Natural killer cell treated with Interleukin-12 subunit alpha and Interleukin-12 subunit beta and Interleukin-15 and Interleukin-18, amount 100 ng/mL, for 72 hours (primary cell): ENCODE data around the gene ELMOD1. TPM values are rescaled to one million over a fixed set of nuclear protein-coding genes. Genes with fewer than 3 reads are reported as not detected.
"Not testable (repeated sequence)": the region's sequence is repeated elsewhere in the genome, so short reads cannot be mapped to it uniquely, and the experiment has no call there.

Source experiments
- ATAC-seq, 2 donors: fragments of 150-1000 bp; cut with Tn5 transposase in 1 of 2; sonication (Bioruptor Pico), chemical (Tn5 transposase) in 1 of 2; 2 replicates each; pipeline ENCODE4 v1.10.0; 2021
- DNase-seq: peaks from one replicate; pipeline ENCODE4 v3.0.0; 2022; ENCODE audit warnings: low spot score
- H3K27ac Mint-ChIP-seq, 2 donors: 1 replicate in 1 of 2; 2 replicates in 1 of 2; pipeline ENCODE4 v1.8.0; 2022; ENCODE audit warnings: mixed read lengths in 2 of 2, mild to moderate bottlenecking in 1 of 2, moderate library complexity in 1 of 2
- H3K27me3 Mint-ChIP-seq, 2 donors: 1 replicate in 1 of 2; 2 replicates in 1 of 2; pipeline ENCODE4 v1.8.0; 2022; ENCODE audit warnings: mixed read lengths in 2 of 2
- H3K36me3 Mint-ChIP-seq: one replicate; pipeline ENCODE4 v1.8.0; 2022; ENCODE audit warnings: mixed read lengths
- H3K4me1 Mint-ChIP-seq, 2 donors: 1 replicate in 1 of 2; 2 replicates in 1 of 2; pipeline ENCODE4 v1.8.0; 2022; ENCODE audit warnings: low read depth in 2 of 2, mixed read lengths in 2 of 2, mild to moderate bottlenecking in 1 of 2
- H3K4me3 Mint-ChIP-seq: one replicate; pipeline ENCODE4 v1.8.0; 2022; ENCODE audit warnings: mixed read lengths
- H3K9me3 Mint-ChIP-seq: 2 replicates; pipeline ENCODE4 v1.8.0; 2022; ENCODE audit warnings: mixed read lengths
- total RNA-seq, 2 donors: library from RNA; stranded (reverse); gene quantifications; one replicate each; pipeline ENCODE4 v1.2.3, GENCODE V29; 2022

Gene ELMOD1
- total RNA-seq, 2 donors from 2014 or later = not detected

DNA sequence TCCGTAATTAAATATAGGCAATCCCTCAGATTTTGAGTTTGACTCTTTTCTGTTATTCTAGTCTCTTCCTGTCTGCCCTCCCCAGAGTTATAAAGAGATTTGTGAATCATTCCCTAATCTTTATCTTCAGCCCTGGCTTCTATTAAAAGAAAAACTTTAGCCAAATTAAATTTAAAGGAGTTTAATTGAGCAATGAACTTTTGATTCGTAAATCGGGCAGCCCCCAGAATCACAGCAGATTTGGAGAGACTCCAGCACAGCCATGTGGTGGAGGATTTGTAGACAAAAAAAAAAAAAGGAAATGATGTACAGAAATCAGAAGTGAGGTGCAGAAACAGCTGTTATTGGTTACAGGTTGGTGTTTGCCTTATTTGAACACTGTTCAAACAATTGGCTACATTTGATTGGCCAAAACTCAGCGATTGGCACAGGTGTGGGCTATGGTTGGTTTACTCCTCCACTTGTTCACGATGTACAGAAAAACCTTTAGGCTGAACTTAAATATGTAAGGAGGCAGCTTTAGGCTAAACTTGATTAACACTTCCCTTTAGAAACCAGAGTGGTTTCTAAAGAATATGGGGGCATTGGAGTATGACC is 23.1 kb upstream of the ELMOD1 start:
- H3K4me3 Mint-ChIP-seq = peak overlapping the region; percentile 21
- H3K27me3 Mint-ChIP-seq = peaks cover 9 to 24% of the 10 kb centered on the region in 2 donors
- DNase-seq (no peak), ATAC-seq (no peak)
- H3K36me3 Mint-ChIP-seq = no peaks in the 10 kb centered on the region
- no peak overlapping the region for H3K27ac Mint-ChIP-seq
- H3K4me1 Mint-ChIP-seq = peaks cover 24 to 30% of the 10 kb centered on the region in 2 donors
- H3K9me3 Mint-ChIP-seq = no peaks in the 10 kb centered on the region

DNA sequence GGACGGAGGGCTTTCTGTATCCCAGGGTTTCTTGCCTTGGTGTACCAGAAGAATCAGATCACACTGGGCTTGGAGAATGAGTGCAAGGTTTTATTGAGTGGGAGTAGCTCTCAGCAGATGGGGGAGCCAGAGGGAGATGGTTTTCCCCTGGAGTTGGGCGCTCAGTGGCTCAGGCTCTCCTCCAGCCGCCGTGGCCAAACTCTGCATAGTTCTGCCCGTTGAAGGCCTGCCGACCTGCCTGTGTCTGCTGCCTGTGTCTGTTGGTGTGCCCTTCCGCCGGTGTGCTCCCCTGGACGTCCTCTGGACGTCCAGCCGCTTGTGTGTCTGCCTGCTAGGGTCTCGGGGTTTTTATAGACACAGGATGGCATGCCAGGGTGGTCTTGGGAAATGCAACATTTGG is 20.9 kb upstream of the ELMOD1 start:
- peaks cover 15 to 24% of the 10 kb centered on the region in 2 donors for H3K27me3 Mint-ChIP-seq
- DNase-seq = no peak
- peaks cover 13 to 16% of the 10 kb centered on the region in 2 donors for H3K4me1 Mint-ChIP-seq
- no peaks in the 10 kb centered on the region for H3K36me3 Mint-ChIP-seq
- H3K9me3 Mint-ChIP-seq = no peaks in the 10 kb centered on the region
- H3K4me3 Mint-ChIP-seq = no peak overlapping the region
- no peak for ATAC-seq
- no peak overlapping the region for H3K27ac Mint-ChIP-seq

DNA sequence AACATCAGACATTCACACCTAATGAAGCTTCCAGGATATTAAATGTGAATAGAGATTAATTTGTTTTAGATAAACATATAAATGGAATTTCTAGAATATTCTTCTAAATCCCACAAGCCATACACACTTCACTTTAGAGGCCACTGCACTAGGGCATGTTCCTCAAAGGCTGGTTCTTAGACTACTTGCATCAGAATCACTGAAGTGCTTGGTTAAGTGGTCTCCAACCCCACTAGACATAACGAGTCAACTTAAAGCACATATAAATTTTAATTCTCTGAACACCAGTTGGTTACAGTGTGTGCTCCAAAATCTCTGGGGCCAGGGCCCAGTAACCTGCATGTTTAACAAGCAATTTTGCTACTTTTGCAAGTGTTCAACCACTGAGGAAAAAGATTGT is 17.5 kb upstream of the ELMOD1 start:
- no peak for ATAC-seq
- H3K4me3 Mint-ChIP-seq = no peak overlapping the region
- no peak for DNase-seq
- H3K27me3 Mint-ChIP-seq = peaks cover 15 to 24% of the 10 kb centered on the region in 2 donors
- no peaks in the 10 kb centered on the region for H3K4me1 Mint-ChIP-seq
- no peaks in the 10 kb centered on the region for H3K9me3 Mint-ChIP-seq
- no peaks in the 10 kb centered on the region for H3K36me3 Mint-ChIP-seq
- no peak overlapping the region for H3K27ac Mint-ChIP-seq

DNA sequence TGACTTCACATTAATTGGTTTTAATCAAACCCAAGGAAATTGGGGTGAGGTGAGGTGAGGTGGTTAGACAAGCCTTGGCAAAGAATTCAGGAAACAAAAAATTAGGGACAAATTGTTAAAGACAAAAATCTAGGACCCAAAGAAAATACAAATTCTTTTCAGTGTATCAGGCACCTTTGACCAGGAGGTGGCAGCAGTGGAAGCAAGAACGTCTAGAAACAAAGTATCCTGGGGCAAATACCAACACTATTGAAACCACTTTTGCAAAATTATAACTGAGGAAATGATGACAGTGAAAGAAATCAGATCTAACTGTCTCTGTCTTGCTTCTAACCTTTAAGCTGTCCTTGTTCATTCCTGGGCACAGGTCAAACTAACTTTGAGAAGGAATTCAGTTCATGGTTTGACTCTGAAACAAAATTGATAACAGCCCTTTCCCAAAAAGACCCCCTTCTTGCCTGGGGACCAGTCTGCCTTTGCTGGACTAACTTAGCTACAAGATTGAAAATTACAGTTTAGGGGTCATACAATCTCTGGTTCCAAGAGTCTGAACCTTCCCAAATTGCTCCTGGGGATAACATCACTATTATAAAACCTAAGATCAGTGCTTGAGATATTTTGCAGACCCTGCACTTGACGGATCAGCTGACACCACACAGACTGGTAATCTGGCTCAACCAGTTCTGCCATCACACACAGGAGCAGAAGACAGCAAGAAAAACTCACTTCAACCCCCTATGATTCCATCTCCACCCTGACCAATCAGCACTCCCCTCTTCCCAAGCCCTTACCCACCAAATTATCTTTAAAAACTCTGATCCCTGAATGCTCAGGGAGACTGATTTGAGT is 14.2 kb upstream of the ELMOD1 start:
- not testable (repeated sequence) for ATAC-seq, H3K27ac Mint-ChIP-seq, DNase-seq, H3K4me1 Mint-ChIP-seq, H3K9me3 Mint-ChIP-seq, H3K4me3 Mint-ChIP-seq, H3K36me3 Mint-ChIP-seq
- H3K27me3 Mint-ChIP-seq = peaks cover 19 to 22% of the 10 kb centered on the region in 2 donors

DNA sequence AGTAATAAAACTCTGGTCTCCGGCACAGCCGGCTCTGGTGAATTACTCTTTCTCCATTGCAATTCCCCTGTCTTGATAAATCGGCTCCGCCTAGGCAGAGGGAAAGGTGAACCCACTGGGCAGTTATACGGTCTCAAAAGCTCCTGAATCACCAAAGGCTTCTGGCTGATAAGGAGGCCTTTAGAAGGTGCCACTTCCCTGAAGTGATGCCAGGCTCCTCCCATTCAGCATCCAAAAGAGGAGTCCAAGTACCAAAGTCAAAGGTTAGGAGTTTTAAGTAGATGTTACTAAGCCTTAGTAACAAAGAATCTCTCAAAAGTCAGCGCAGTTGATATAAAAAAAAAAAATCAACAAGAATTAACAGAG is 13.6 kb upstream of the ELMOD1 start:
- DNase-seq (no peak), ATAC-seq (no peak)
- Mint-ChIP-seq H3K27ac (no peak overlapping the region), H3K9me3 (peaks cover 4% of the 10 kb centered on the region), H3K27me3 (peaks cover 16% of the 10 kb centered on the region in 2 donors), H3K4me3 (no peak overlapping the region), H3K4me1 (no peaks in the 10 kb centered on the region), H3K36me3 (peaks cover 4% of the 10 kb centered on the region)

DNA sequence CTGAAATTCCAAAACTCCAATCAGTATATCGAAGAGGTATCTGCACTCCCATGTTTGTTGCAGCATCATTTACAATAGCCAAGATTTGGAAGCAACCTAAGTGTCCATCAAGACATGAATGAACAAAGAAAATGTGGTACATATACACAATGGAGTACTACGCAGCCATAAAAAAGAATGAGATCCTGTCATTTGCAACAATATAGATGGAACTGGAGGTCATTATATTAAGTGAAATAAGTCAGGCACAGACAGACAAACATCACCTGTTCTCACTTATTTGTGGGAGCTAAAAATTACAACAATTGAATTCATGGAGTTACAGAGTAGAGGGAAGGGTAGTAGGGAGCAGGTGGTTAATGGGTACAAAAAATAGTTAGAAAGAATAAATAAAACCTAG is 11.8 kb upstream of the ELMOD1 start:
- H3K27me3 Mint-ChIP-seq = peaks cover 17 to 25% of the 10 kb centered on the region in 2 donors
- H3K36me3 Mint-ChIP-seq, H3K4me3 Mint-ChIP-seq, DNase-seq, H3K9me3 Mint-ChIP-seq, H3K4me1 Mint-ChIP-seq, H3K27ac Mint-ChIP-seq, ATAC-seq: not testable (repeated sequence)

DNA sequence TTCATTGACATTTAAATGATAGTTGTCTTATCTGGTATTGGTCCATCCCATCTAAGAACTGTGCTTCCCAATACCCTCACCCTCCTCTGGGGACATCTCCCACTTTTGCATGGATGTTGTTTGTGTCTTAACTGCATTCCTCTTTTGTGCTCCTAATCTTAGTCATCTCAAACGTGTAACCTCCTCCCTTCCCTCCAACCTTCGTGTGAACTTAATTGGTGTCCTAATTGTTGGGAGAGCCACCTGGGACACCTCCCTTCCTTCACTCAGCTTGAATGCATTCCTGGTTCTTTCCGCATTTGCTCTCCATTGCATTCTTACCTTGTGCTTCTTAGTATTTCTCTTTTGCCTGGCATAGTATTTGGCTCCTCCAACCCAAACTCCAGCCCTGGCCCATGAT is 9.8 kb upstream of the ELMOD1 start:
- no peak for DNase-seq
- no peak overlapping the region for H3K27ac Mint-ChIP-seq
- peaks cover 4% of the 10 kb centered on the region for H3K9me3 Mint-ChIP-seq
- no peaks in the 10 kb centered on the region for H3K4me1 Mint-ChIP-seq
- no peak for ATAC-seq
- peaks cover 21 to 38% of the 10 kb centered on the region in 2 donors for H3K27me3 Mint-ChIP-seq
- peaks cover 4% of the 10 kb centered on the region for H3K36me3 Mint-ChIP-seq
- H3K4me3 Mint-ChIP-seq = no peak overlapping the region

DNA sequence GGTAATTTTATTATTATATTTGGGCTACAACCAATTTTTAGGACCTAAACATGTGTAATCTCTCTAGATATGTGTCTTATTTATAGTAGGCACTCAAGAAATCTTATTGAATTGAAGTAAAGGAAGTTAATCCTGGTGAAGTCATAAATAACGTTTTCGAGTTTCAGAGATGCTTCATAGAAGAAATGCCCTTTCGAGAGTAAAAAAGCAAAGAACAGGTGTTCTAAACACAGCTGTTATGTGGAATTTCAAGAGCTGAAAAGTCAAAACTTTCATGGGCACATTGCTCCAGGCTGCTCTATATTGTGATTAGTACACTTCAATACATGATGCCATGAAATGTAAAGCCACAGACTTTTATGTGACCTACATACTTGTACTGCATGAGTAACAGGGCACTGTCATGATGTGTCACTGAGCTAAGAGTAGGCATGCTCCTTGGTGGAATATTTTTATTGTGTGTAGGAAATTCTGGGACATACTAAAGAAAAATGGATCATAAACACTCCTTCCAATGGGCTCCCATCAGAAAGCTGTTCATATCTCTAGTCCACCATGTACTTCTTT is 7.2 kb upstream of the ELMOD1 start:
- Mint-ChIP-seq H3K4me3 (no peak overlapping the region), H3K27ac (no peak overlapping the region), H3K27me3 (peaks cover 37 to 55% of the 10 kb centered on the region in 2 donors), H3K36me3 (peaks cover 4% of the 10 kb centered on the region), H3K4me1 (no peaks in the 10 kb centered on the region), H3K9me3 (peaks cover 4% of the 10 kb centered on the region)
- DNase-seq = no peak
- ATAC-seq = no peak

DNA sequence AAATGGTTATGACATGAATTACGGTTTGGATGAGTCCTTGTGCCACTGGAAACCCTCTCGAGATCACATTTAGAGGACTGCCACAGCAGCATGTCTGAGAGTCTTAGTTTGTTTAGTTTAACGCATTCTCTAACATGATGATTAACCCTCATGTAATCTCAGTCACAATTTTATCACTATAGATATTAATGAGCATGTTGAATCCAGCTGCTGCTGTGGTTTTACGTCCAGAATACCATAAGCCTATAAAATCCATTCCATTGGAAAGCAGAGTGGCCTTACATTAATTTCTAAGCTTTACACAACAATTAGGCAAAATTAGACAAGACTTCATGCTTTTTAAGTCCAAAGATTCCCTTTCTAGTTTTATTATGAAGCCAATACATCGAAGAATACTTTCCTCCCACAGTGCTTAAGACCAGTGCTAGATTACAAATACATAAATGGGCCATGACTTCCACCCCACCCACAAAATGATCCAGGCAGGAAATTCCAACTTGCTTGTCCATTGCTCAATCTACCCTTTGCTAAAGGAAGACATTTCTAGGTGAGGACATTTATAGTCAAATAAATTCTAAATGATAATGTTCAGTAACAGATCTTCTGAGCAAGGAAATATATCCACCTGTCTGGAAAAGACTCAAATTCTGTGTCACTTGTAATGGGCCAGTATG is 3.5 kb upstream of the ELMOD1 start:
- Mint-ChIP-seq H3K36me3 (no peaks in the 10 kb centered on the region), H3K27me3 (peaks cover 45 to 65% of the 10 kb centered on the region in 2 donors), H3K9me3 (no peaks in the 10 kb centered on the region), H3K4me1 (peaks cover 9 to 17% of the 10 kb centered on the region in 2 donors), H3K4me3 (no peak overlapping the region), H3K27ac (no peak overlapping the region)
- ATAC-seq = no peak
- no peak for DNase-seq

DNA sequence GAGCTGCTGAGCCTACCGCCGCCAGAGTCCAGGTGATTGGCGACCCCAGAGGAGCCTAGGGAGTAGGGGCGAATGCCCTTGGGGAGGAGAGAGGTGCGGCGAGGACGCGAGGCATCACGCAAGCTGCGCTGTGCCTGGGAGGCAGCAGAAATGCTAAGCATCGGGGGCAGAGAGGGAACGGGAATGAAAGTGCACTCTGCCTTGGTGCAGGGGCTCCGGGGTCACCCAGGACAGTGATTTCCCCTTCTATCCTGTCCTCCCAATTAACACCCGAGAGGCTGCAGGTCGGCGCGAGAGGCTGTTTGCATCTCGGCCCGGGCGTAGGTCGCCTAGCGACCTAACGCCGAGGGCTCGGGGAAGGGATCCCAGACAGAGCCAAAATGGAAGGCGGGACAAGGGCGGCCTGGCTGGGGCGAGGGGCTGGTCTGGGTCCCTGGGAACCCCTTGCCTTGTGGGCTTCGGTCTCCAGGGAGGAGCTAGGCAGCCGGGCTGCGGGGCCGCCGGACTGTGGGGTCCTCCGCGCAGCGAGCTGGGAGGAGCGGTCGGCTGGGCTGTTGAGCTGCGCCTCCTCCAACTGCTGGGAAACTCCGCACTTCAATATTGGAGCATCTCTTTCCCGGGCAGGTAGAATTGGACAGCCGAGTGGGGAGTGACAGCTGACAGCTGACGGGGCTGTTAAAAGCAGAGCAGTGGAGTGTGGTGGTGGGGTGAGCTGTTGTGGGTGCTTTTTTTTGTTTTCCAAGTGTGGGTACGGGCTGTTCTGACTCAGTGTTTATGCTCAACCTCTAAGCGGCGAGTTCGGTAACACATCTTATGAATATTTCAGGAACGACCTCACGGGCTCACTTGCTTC is 657 bp downstream of the ELMOD1 start:
- H3K36me3 Mint-ChIP-seq = no peaks in the 10 kb centered on the region
- H3K27ac Mint-ChIP-seq = no peak overlapping the region
- ATAC-seq = peak; percentile 52 to 64
- DNase-seq = no peak
- peak overlapping the region; percentile 71 for H3K4me3 Mint-ChIP-seq
- H3K4me1 Mint-ChIP-seq = peaks cover 9 to 17% of the 10 kb centered on the region in 2 donors
- H3K27me3 Mint-ChIP-seq = peaks cover 42 to 60% of the 10 kb centered on the region in 2 donors
- no peaks in the 10 kb centered on the region for H3K9me3 Mint-ChIP-seq

DNA sequence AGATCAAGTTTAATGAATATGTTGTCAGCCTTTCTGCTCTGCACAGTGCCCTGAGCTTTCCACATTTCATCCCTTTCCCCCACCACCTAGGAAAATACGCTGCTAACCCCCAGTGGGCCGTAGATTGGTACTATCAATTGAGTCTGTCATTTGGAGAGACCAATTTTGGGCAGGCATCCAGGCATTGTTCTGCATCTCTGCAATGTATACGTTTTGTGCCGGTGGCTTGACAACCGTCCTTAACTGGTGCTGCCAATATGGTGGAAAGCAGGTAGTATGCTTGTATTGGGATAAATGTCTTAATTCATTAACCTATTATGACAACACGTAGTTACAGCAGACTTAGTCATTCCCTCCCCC is 1.3 kb downstream of the ELMOD1 start:
- DNase-seq (no peak), ATAC-seq (no peak)
- Mint-ChIP-seq H3K4me3 (peak overlapping the region; percentile 71), H3K27me3 (peaks cover 45 to 65% of the 10 kb centered on the region in 2 donors), H3K36me3 (no peaks in the 10 kb centered on the region), H3K4me1 (peaks cover 9 to 17% of the 10 kb centered on the region in 2 donors), H3K9me3 (no peaks in the 10 kb centered on the region), H3K27ac (no peak overlapping the region)

DNA sequence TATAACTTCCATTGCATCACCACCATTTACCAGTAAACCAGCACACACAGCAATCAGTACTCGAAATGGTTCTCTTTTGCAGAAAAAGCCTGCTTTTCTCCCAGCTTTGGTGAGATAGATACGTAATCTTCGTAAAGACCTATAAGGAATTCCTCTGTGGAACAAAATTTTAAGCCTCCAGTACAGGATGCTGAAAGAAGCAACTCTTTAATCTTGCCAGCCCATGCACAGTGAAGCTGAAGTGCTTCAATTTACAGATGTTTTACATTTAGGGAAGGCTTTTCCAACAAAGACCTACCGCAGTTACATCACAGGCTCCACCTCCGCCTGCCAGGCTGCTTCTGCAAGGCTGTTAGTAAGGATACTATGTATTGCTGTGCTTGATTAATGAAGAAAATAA is 1.9 kb downstream of the ELMOD1 start:
- peaks cover 44 to 63% of the 10 kb centered on the region in 2 donors for H3K27me3 Mint-ChIP-seq
- peaks cover 9 to 17% of the 10 kb centered on the region in 2 donors for H3K4me1 Mint-ChIP-seq
- DNase-seq (no peak), ATAC-seq (no peak)
- H3K27ac Mint-ChIP-seq = no peak overlapping the region
- no peaks in the 10 kb centered on the region for H3K36me3 Mint-ChIP-seq
- no peaks in the 10 kb centered on the region for H3K9me3 Mint-ChIP-seq
- peak overlapping the region; percentile 71 for H3K4me3 Mint-ChIP-seq

DNA sequence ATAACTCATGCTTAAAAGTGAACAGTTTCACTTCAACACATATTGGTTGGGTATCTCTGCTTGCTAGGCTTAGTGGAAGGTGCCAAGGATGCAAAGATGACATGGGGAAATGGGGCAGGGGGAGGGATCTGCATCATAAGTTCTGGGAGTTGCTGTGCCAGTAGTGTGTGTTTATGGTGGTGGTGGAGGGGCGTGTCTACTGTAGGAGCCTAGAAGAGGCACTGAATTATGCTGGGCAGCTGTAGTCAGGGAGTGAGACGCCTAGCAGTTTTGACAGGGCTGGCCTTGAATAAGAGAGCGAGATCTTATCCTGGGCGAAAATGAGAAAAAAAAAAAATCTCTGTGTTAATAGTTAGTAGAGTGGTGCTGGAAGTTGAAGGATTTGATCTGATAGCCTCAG is 3.0 kb downstream of the ELMOD1 start:
- Mint-ChIP-seq H3K27ac (no peak overlapping the region), H3K4me1 (peaks cover 9 to 17% of the 10 kb centered on the region in 2 donors), H3K27me3 (peaks cover 39 to 56% of the 10 kb centered on the region in 2 donors), H3K4me3 (no peak overlapping the region), H3K9me3 (no peaks in the 10 kb centered on the region), H3K36me3 (no peaks in the 10 kb centered on the region)
- DNase-seq = no peak
- ATAC-seq = no peak
